HTR-8/SVneo (cell line): ENCODE measurements around the gene EPAS1.

Source experiments
- DNase-seq: peaks from one replicate; pipeline ENCODE4 v3.0.0; 2011; ENCODE audit warnings: low spot score, mixed read lengths; ENCODE audit not compliant: insufficient read length
- FAIRE-seq: peaks from 2 replicates; lab custom pipeline; 2011; peaks lifted over from hg19 to GRCh38; lab: Jason Lieb, UNC

The EPAS1 gene

DNA sequence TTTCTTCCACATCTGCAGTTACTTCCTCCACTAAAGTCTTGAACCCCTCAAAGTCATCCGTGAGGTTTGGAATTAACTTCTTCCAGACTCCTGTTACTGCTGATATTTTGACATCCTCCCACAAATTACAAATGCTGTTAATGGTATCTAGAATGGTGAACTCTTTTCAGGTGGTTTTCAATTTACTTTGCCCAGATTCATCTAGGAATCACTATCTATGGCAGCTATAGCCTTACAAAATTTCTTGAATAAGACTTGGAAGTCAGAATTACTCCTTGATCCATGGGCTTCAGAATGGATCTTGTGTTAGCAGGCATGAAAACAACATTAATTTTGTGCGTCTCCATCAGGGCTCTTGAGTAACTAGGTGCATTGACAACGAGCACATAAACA is 19.9 kb downstream of the EPAS1 start:
- FAIRE-seq (no peak), DNase-seq (no peak)

DNA sequence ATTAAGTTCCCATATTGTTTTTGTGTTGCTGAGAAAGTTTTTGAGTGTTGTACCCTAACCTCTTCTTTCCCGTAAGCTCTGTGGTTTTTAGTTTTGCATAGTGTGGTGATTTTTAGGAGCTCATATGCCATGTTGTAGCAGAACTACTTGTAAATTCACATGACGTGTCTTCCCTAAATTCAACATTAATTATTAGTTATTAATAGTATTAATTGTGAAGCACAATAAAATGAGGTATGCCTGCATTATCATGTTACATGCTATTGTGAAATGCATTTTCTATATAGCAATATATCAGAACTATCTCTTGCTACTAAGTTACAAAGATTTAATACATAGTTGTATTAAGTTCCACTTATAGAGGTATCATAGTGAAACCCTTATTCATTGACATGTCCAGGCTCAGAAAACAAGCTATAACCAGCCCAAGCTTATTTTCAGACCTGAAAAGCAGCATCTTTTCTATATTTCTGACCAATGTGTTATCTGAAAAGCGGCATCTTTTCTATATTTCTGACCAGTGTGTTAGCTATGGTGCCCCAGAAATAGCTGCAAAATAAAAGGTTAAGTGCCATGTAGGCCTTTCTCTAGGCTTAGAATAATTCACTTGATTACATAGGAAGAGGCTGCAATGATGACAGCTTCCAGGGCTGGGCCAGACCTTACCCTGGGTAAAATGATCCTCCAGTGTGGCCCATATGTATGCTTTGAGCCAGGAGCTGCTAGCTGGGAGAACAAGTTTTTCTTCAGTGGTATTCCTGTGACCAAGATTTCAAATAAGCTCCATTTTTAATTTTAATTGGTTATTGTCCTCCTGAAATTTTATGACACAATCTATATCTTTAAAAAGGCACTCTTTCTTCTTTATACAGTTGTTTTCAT is 21.6 kb downstream of the EPAS1 start:
- FAIRE-seq (no peak), DNase-seq (no peak)

DNA sequence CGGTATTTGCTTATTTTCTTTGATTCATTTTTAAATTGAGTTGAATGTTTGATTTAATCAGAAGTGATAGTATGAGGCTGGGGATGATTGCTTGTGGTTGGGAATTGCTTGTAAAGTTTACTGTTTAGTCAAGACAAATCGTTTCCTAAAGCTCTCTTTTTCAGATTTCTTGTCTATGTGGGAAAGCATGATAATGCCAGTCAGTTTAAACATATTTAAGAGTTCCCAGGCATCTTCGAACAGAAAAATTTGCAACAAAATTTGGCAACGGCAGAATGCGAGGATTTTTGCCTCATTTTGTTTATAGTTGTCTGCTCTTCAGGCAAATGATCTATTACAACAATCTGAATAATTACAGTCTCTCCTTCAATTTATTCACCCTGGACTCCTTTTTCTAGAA is 22.5 kb downstream of the EPAS1 start:
- no peak for DNase-seq

DNA sequence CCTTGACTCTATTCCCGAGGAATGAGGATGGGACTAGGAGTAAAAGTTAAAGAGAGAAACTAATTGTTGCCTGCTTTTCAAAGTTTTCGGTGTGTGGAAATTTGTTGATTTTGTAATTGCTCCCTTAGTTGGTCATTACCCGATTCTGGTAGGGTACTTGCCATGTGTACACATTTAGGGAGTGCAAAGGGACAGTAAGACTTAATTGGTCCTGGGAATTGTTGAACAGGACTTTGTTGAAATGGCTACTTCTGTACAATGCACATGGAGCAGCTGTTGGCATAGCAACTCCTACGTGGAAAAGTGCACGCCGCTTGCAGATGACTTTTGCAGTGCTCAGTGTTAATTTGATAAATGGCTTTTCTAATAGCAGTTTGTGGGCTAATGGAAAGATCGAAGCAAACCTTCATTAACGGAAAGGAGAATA is 22.9 kb downstream of the EPAS1 start:
- FAIRE-seq, result no peak

More for the DNA sequence above, 22.5 kb downstream of the EPAS1 start:
- no peak for FAIRE-seq

DNA sequence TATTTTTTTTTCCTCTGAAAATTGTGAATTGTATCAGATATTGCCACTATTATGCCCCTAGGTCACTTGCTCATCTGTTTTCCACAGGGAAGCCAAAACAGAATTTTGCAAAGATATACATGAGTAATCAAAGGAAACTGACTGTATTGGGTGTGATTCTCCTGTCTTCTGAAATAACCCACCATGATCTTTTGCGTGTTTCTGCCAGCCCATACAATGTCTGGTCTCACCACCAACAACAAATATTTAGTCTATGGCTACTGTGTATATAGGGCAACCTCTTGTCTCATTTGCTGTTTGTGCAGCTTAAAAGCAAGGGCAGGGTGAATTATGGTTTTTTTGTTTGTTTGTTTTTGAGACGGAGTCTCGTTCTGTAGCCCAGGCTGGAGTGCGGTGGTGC is 26.5 kb downstream of the EPAS1 start:
- FAIRE-seq (no peak), DNase-seq (no peak)

More for the DNA sequence above, 22.9 kb downstream of the EPAS1 start:
- no peak for DNase-seq

DNA sequence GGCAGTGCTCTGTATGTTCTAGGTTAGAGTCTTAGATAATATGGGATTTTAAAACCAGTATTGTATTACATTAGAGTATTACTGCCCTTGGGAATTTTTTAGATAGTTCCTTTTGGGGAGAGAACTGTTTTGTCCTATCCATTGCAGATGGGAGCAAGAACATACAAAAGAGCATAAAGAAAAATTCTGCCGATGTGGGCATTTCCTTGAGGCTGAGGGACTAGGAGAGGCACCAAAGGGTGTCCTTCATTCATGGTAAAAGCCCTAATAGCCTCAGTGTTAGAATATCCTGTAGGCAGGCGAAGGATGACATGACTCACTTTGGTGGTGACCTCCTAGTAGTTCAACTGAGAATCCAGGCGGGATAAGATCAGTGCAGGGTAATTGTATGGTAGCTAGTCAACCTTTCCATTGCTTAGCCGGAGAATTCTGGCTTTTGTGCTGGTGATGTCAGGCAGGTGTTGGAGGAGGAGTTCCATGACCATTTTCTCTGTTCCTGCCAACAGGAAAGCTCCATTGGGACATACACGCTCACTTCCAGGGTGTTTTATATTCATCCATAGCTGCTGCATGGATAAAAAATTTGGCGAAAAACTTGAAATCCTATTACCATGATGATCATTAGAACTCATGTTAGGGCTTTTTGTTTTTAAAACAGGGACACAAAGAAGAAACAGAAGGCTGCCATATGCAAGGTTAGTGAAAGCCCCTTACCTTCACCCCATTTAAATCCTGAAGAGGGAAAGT is 28.1 kb downstream of the EPAS1 start:
- DNase-seq (no peak), FAIRE-seq (no peak)

DNA sequence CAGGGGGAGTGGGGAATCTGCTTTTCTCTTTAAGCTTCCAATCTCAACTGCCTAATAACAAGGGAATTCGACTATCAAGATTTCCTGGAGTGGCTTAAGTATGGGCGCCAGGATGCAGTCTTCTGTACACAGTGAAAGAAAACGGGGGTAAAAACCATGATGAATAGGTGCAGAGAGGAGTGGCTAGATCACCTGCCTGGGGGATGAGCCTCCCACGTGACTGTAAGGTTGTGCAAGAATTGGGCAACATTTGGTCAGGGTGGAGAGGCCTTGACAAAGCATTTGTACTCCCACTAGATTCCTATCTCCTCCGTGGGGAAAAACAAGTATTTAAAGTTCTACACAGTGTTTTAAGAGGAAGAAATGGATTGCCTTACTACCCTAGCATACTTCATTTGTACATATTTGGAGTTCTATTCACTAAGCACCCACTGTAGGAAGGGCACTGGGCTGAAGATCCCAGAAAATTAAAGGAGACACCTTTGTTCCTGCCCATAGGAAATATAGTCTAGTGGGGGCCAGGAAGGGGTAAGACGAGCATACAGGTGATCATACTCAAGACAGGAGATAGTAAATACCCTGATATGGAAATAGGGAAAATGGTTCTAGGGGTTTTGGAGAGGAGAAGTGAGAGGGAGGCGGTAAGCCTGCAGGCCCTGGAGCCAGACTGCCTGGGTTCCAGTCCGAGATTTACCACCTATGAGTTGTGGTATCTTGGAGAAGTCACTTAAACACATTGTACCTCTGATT is 29.2 kb downstream of the EPAS1 start:
- DNase-seq (no peak), FAIRE-seq (no peak)

DNA sequence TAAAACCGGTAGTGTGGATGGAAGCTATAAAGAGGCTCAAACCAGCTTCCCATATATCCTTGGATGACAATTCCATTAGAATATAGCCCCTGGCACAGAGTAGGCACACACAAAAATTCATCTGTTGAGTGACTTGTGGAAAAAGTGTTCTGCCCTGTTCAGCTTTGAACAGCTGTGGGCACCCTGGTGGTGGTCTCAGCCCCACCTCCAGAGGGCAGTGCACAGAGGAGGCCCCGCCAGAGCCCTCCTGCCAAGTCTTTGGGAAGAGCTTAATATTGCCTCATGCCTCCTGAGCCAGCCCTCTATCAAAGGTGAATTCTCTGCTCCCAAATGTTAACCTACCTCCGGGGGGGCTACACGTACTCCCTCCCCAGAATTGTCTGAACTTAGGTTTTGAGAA is 30.4 kb downstream of the EPAS1 start:
- DNase-seq, result no peak
- no peak for FAIRE-seq

DNA sequence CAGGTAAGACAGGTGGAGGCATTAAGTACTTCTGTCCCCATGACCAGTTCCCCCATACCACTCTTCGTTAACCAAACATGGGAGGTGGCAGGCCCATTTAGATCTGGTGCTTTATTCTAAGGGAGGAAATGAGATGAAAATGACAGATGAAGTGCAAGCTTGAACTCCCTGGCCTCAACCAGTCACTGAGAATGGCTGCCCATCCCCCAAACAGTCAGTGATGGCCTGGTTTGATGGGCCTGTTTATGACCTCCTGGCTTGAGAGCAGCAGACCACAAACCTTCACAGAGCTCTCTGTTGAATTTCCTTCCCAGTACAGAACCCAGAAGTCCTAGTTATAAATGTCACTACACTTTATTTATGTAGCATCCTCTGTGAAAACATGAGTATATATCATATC is 31.1 kb downstream of the EPAS1 start:
- FAIRE-seq (no peak), DNase-seq (no peak)

DNA sequence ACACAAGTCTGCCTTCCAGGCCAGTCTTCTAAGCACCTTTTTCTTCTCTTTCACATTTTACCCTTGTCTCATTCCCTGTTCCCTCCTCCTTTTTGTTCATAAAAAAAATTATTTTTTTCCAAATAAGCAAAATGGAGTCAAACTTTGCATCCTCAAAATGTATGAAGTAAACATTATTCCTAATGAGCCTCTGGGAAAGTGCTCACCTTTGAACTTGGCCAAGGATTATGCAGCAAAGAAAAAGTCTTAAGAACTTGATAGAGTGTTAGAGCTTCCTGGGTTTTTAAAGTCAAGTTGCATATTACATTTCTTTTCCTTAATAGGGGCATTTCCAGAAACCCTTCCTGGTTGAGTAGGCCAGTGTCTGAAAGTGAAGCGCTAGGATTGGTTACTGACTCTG is 31.6 kb downstream of the EPAS1 start:
- no peak for FAIRE-seq
- no peak for DNase-seq

DNA sequence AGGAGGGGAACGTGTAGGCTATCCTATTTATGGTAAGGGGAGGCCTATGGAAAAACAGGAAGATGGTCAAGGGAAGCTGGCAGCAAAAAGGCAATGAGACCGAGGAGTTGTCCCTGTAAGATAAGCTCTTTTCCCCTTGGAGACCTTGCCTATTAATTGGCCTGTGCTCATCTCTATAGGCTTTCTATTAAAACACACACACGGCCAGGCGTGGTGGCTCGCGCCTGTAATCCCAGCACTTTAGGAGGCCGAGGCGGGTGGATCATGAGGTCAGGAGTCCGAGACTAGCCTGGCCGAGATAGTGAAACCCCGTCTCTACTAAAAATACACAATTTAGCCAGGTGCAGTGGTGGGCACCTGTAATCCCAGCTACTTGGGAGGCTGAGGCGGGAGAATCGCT is 32.1 kb downstream of the EPAS1 start:
- FAIRE-seq (no peak), DNase-seq (no peak)

DNA sequence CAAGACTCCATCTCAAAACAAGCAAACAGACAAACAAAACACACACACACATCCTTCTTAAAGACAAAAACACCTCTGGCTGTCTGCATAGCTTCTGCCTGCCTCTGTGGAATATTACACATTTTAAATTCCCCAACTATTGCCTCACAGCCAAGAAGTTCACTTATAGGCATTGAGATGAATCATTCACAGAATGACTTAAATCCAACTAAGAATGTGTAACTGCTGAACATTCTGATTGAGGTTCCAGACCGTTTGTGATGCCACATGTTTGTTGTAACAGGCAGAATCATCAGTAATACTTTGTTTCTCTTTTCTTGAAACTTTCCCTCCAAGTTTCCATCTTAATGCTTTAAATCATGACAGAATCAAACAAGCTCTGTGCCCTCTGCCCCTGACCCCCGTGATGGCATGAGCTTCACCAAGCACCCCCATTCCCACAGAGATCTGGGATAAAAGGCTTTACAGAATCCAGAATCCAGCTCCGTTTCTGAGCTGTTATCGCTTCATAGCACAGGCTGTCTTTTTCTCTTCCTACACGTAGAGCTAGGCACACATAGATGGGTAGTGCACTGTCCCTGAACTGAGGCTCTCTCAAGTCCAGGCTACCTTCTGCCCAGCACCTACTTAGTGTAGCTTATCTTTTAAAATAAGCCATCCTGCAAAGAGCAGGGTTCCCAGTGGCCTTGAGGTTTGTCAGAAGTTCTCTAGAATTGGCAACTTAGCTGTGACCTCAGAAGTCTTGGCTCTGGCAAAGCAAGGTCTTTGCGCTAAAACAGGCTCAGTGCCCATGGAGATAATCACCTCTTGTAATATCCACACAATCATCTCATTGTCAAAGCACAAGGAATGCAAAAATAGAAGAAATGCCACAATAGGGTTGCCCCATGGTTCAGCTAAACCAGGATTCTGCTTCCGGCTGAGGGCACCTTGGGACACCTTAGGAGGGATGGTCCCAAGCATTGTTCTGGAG is 32.9 kb downstream of the EPAS1 start:
- peak; percentile 54 for FAIRE-seq
- peak; percentile 78 for DNase-seq

DNA sequence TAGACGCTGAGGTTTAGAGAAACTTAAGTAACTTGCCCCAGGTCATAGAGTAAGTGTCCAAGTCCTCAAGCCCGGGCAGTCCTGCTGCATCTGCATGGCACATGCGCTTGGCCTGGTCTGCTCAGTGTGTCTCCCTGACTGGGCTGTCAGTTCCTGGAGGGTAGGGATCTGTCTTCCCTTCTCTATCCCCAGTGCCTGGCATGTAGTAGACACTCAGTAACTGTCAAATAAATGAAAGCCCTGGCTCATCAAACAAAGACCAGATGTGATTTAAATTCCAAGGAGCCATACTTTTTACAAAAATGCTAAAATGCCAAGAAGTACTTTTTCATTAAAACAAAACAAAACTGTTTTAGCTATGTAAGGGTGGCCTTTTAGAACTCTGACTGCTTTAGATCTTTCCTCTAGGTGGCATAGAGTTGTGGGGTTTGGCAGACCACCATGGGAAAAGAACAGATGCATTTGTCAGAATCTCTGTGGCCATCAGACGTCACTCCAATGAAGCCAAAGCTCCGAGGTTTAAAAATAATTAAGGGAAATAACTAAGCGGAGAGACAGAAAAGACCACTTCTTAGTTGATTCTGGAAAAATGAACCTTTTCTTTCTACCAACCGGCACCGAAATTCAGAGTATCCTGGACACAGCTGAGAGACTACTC is 34.0 kb downstream of the EPAS1 start:
- no peak for DNase-seq
- no peak for FAIRE-seq

DNA sequence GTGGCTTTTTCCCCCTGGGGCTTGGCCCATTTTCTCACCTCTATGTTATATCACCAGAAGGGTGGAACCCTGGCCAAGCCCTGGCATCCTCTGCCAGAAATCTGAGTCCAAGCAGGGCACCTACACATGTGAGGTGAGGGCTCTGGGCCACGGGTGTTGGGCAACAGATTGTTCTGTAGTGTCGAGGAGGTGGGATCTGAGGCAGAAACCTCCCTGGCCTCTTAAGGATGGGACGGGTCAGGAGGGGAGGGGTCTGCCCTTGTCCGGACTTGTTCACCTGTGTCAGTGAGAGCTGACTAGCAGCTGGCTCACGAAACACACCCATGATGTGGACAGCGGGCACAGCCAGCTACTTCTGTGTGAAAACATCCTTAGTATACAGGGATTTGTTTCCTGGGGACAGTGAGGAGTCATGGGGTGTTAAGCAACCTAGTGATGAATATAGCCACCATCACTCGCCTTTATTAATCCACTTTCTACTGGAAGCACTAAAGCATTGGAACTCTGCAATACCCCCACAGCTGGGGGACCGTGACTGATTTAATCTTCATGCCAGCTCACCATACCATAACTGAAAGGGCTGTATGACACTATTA is 35.6 kb downstream of the EPAS1 start:
- no peak for FAIRE-seq
- DNase-seq, result no peak

DNA sequence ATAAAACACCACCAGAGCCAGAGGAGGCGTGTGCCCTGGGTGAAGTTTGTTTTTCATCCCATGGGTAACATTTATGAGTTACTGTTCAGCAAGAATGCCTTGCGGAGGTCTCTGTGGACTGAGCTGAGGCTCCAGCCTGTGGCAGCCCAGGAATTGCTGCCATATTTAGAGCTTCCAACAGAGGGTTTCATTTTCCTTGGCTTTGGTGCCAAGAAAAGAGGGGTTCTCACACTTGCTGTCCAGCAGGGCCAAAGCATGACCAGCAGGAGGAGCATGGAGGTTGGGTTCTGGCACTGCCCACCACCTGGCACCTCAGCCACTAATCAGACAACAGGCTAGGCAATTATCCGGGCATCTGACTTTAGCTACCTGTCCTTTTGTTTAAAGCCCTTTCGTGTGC is 36.7 kb downstream of the EPAS1 start:
- no peak for DNase-seq
- FAIRE-seq, result no peak

DNA sequence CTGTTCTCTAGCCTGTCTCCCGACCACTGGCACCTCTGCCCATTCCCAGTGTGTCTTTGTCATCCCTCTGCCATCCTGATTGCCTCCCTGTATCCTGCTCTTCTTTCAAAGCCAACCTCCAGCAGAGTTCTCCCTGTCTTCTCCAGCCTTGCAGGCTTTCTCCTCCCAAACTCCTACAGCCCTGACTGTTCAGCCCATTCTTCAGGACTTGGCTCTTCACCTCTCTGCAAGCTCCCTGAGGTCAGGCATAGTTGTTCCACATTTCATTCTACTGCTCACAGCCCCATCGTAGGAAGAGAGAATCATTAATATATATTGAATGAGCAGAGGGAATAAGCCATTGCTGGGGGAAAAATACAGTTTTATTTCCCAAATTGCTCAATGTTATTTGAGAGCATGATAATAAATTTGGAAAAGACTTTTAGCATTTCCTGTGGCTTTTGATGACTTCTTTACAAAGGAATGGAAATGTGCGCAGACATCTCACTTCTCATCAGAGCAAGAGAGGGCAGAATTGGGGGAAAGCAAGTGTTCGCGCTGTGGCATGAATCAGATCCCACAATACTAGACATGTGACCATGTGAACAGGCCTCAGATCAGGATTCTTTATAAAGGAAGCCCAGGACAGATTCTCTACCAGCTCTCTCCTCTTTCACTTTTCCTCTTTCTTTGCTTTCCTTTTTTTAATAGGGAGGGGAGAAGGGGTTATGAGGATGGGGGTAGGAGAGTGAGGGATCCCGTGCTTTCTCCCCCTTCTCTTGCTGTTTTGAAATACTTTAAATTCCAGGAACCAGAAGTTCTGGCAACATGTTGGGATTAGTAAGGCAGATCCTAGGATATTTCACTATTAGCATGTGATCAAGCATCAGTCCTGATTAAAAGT is 37.4 kb downstream of the EPAS1 start:
- peak; percentile 73 for DNase-seq
- no peak for FAIRE-seq

DNA sequence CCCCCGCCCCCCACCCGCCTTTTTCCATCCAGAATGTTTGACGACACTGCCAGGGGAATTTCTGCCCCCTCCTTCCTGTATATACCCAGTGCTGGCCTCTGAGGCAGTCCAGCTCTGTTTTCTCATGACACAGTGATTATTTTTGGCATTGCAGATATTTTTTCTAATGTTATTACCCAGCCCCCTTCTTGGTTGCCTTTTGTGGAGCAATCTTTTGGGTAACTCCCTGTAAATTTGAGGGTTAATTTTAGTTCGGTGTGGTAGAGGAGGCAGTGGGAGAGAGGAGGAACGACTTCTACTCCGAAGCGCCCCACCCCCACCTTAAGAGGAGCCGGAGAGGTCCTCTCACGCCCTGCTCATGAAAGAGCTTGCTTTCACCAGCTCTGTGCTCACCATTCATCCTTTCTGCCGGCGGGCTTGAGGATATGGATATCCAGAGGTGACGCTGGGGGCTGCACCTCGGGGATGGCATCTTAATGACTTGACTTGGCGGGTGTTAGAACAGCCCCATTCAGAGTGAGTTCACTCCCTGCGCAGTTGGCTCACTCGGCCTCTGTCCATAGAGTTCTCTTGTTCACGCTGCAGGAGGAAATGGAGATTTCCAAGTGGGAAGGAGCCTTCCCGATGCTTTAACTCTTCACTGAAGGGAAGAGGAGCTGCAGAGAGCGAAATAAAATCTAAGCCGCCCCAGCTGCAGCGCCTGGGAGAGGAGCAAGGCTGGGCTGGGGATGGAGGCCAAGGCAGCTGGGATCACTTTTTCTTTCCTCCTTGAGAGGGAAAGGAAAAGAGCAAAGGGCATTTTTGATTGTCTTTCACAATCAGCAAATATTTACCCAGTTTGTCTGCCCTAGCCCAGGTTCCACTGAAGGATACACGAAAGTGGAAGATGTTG is 38.4 kb downstream of the EPAS1 start:
- DNase-seq, result peak; percentile 62
- FAIRE-seq, result no peak
